Uterus (tissue), 2 donors: ENCODE data around the gene KIAA1549.

ENCODE experiments used
- POLR2A ChIP-seq, 2 donors: fragments of 450-650 bp; IDR thresholded peaks; one replicate each; pipeline ENCODE4 v1.6.1; 2016; ENCODE audit warnings: antibody characterized with exemption in 2 of 2, mild to moderate bottlenecking in 1 of 2, moderate library complexity in 1 of 2
- TF ChIP-seq, protein P1 (sequence below), 4 experiments: fragments of 200-600 bp in 2 of 4; fragments of 450-650 bp in 2 of 4; sonication (generic) in 2 of 4; IDR thresholded peaks; one replicate each; pipeline ENCODE4 v1.5.1; 2016 to 2019; ENCODE audit warnings: antibody characterized with exemption in 4 of 4, mild to moderate bottlenecking in 2 of 4, moderate library complexity in 1 of 4

- TF ChIP-seq POLR2A (IDR thresholded peaks at IDR 0.05), result no peak
- TF ChIP-seq, protein P1, sequence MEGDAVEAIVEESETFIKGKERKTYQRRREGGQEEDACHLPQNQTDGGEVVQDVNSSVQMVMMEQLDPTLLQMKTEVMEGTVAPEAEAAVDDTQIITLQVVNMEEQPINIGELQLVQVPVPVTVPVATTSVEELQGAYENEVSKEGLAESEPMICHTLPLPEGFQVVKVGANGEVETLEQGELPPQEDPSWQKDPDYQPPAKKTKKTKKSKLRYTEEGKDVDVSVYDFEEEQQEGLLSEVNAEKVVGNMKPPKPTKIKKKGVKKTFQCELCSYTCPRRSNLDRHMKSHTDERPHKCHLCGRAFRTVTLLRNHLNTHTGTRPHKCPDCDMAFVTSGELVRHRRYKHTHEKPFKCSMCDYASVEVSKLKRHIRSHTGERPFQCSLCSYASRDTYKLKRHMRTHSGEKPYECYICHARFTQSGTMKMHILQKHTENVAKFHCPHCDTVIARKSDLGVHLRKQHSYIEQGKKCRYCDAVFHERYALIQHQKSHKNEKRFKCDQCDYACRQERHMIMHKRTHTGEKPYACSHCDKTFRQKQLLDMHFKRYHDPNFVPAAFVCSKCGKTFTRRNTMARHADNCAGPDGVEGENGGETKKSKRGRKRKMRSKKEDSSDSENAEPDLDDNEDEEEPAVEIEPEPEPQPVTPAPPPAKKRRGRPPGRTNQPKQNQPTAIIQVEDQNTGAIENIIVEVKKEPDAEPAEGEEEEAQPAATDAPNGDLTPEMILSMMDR (IDR thresholded peaks at IDR 0.05), result no peak
Measured at GRCh38 chr7:138890499-138891445, 90.4 kb downstream of the KIAA1549 start.
